Kidney (tissue), 14 donors: ENCODE data around the gene CAMTA1. TPM values are rescaled to one million over a fixed set of nuclear protein-coding genes. Genes with fewer than 3 reads are reported as not detected.

Source experiments
- DNase-seq, 5 donors: peaks; one replicate each; pipeline ENCODE4 v3.0.0-alpha.2; 2013 to 2020
- FAIRE-seq: peaks from 2 replicates; lab custom pipeline; 2012; peaks lifted over from hg19 to GRCh38; lab: Jason Lieb, UNC
- H3K27ac ChIP-seq, 2 donors: one replicate each; pipeline ENCODE4 v1.7.0; 2013; ENCODE audit warnings: low read depth in 2 of 2, low read length in 2 of 2, inconsistent platforms in 1 of 2
- H3K27me3 ChIP-seq: one replicate; pipeline ENCODE4 v1.7.1; 2013; ENCODE audit warnings: low read length, inconsistent platforms; ENCODE audit not compliant: control insufficient read depth, insufficient read depth
- H3K36me3 ChIP-seq, 3 donors: one replicate each; pipeline versions ENCODE4 v1.7.0 to v1.7.1; 2013; ENCODE audit warnings: low read length in 3 of 3, control low read depth in 1 of 3, inconsistent platforms in 1 of 3; ENCODE audit not compliant: insufficient read depth in 3 of 3, control insufficient read depth in 2 of 3
- H3K4me1 ChIP-seq, 3 donors: one replicate each; pipeline versions ENCODE4 v1.7.0 to v1.7.1; 2013; ENCODE audit warnings: low read length in 3 of 3, inconsistent platforms in 1 of 3, low read depth in 1 of 3; ENCODE audit not compliant: control insufficient read depth in 2 of 3, insufficient read depth in 2 of 3
- H3K4me3 ChIP-seq, 3 donors: one replicate each; pipeline versions ENCODE4 v1.7.0 to v1.8.1; 2013; ENCODE audit warnings: low read length in 3 of 3, control low read depth in 1 of 3, inconsistent platforms in 1 of 3
- H3K9ac ChIP-seq, 3 donors: one replicate each; pipeline versions ENCODE4 v1.7.0 to v1.7.1; 2013; ENCODE audit warnings: low read length in 3 of 3, control low read depth in 1 of 3, inconsistent platforms in 1 of 3
- H3K9me3 ChIP-seq, 3 donors: one replicate each; pipeline versions ENCODE4 v1.7.0 to v1.7.1; 2013; ENCODE audit warnings: low read length in 3 of 3, control low read depth in 1 of 3, inconsistent platforms in 1 of 3; ENCODE audit not compliant: control insufficient read depth in 2 of 3, insufficient read depth in 1 of 3
- CTCF ChIP-seq: IDR thresholded peaks from 3 replicates; pipeline ENCODE4 v1.5.1; 2012; ENCODE audit warnings: mild to moderate bottlenecking, moderate library complexity, borderline replicate concordance; ENCODE audit not compliant: insufficient read depth; ENCODE audit errors: extremely low read depth
- intact Hi-C: fragments of 100-400 bp; cut with DNase I; formaldehyde crosslinking; loops from one replicate; pipeline ENCODE4 v1.11.1; 2022
- polyA plus RNA-seq: library from polyadenylated mRNA; stranded (reverse); fragments of 350-450 nt; fragmentation: Illumina TruSeq; extraction: RNeasy Lipid Tissue Mini Kit (QIAGEN cat#74804); gene quantifications from one replicate; pipeline ENCODE4 v1.2.3, GENCODE V29; 2014; ENCODE audit warnings: low read depth, low replicate concordance; ENCODE audit not compliant: insufficient read depth
- total RNA-seq: library from RNA; stranded (reverse); fragmentation: NEBNext Ultra II Directional; extraction: Animal tissue kit (Norgen Biotek cat#: 25700); gene quantifications from one replicate; pipeline ENCODE4 v1.2.1, GENCODE V29; 2021
- donor health status: control.
- donor health status: control.
- donor health status: control.
- donor health status: control.
- donor health status: control.
- donor health status: DM: yes; HTN: yes; CAD: no.
- donor health status: Normal renal cell carcinoma (clear cell type).

Gene CAMTA1
- total and polyA plus RNA-seq, 2 donors from 2014 or later = 79.0 to 170 TPM

- H3K9ac ChIP-seq = peak overlapping the region in 1 of 3 donors; percentile 40
- H3K9me3 ChIP-seq = no peaks in the 10 kb centered on the region
- intact Hi-C loops = loop anchor here (5.0 kb wide), 1 partner anchor 78 kb away; no protein-coding TSS in a partner anchor
- no peaks in the 10 kb centered on the region for H3K27me3 ChIP-seq
- H3K4me1 ChIP-seq = peaks cover 0 to 8% (median 5%) of the 10 kb centered on the region in 3 donors
- H3K27ac ChIP-seq = no peak overlapping the region
- TF ChIP-seq CTCF = peak; percentile 83
- no peaks in the 10 kb centered on the region for H3K36me3 ChIP-seq
- DNase-seq (peak; percentile 68 to 88 (median 78)), FAIRE-seq (no peak)
- no peak overlapping the region for H3K4me3 ChIP-seq
These were observed 884.5 kb downstream of the CAMTA1 start for GRCh38 chr1:7669559-7670311.

DNA sequence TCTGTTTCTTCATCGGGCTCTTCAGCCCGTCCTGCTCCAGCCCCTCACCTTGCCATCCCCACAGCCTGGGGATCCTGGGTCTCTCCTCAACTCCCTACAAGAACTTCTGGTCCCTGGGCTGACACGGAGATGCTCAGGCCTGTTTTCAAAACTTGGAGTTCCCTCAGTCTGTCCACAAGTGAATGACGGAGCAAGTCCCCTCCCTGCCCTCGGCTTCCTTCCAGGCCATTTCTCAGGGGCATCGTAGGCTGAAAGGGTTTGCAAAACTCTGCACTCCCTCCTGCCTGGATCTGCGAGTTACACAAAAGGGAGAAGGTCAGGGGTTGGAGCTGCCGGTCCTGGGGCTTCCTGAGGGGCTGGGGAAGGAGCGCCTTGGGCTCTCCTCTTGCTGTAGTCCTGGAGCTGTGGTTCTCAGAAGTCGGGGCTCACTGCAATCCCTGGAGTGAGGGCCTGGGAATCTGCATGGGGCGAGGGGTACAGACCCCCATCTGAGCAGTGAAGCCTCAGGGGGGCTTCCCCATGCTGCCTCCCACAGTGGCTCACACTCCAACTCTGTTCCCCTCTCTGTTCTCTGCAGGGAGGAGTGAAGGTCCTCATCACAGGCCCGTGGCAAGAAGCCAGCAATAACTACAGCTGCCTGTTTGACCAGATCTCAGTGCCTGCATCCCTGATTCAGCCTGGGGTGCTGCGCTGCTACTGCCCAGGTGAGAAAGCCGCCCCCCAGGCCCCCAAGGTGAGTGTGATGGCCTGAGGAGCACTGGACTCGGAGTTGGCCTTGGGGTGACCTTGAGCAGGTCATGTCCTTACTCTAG, 885.3 kb downstream of the CAMTA1 start:
- Histone ChIP-seq H3K36me3 (no peaks in the 10 kb centered on the region), H3K4me1 (peaks cover 0 to 8% (median 5%) of the 10 kb centered on the region in 3 donors), H3K4me3 (no peak overlapping the region), H3K27me3 (no peaks in the 10 kb centered on the region), H3K9ac (no peak overlapping the region), H3K9me3 (no peaks in the 10 kb centered on the region), H3K27ac (no peak overlapping the region)
- TF ChIP-seq CTCF = no peak
- FAIRE-seq = no peak
- DNase-seq = no peak
- intact Hi-C loops = loop anchor here (5.0 kb wide), 1 partner anchor 77 kb away; no protein-coding TSS in a partner anchor

DNA sequence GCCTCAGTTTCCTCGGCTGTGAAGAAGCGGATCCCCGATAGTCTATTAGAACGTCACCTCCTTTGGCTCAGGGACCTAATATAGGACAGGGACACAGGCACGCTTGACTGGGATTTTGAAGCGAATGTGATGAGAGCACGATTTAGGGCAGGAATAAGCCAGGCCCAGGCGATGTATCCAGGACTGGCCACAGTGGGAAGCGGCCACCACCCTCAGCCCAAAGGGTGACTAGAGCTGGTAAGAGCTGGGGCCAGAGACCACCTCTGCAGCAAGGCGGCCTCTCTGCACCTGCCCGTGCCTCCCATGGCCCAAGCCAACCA, 885.9 kb downstream of the CAMTA1 start:
- DNase-seq (no peak), FAIRE-seq (no peak)
- Histone ChIP-seq H3K27ac (no peak overlapping the region), H3K9me3 (no peaks in the 10 kb centered on the region), H3K36me3 (no peaks in the 10 kb centered on the region), H3K4me1 (peaks cover 0 to 8% (median 5%) of the 10 kb centered on the region in 3 donors), H3K4me3 (no peak overlapping the region), H3K9ac (no peak overlapping the region), H3K27me3 (no peaks in the 10 kb centered on the region)
- intact Hi-C loops = loop anchor here (5.0 kb wide), 1 partner anchor 76 kb away; no protein-coding TSS in a partner anchor
- no peak for TF ChIP-seq CTCF
